ENCODE results near the gene NCOA4. TPM values are rescaled to one million over a fixed set of nuclear protein-coding genes. Genes with fewer than 3 reads are reported as not detected.
"Not testable (repeated sequence)": the region's sequence is repeated elsewhere in the genome, so short reads cannot be mapped to it uniquely, and the experiment has no call there.

Gene NCOA4
- total RNA-seq, 6 experiments from 2014 or later = 124 to 156 (median 144) TPM

GRCh38 chr10:46055771-46056170 lies 25.3 kb upstream of the NCOA4 start:
- Mint-ChIP-seq H3K36me3 (ENCODE audit: low read depth) (0 out of 2 replicates have a peak, but pooled peaks cover 9% of the 10 kb centered on the region), H3K4me3 (no peak overlapping the region), H3K27ac (no peak overlapping the region), H3K27me3 (ENCODE audit: insufficient read depth) (peaks cover 34% of the 10 kb centered on the region), H3K4me1 (ENCODE audit: low read depth) (no peaks in the 10 kb centered on the region), H3K9me3 (peaks cover 5% of the 10 kb centered on the region; the same call in 1 of the 2 replicates)
- no peak for TF ChIP-seq CTCF (IDR thresholded peaks at IDR 0.05)
- no peak for DNase-seq

- DNase-seq = no peak
Observed at GRCh38 chr10:46053534-46054434, 23.4 kb upstream of the NCOA4 start.

GRCh38 chr10:46052791-46053375 lies 22.5 kb upstream of the NCOA4 start:
- Mint-ChIP-seq H3K27me3 (ENCODE audit: insufficient read depth) (peaks cover 40% of the 10 kb centered on the region), H3K4me3 (no peak overlapping the region), H3K36me3 (ENCODE audit: low read depth) (0 out of 2 replicates have a peak, but pooled peaks cover 9% of the 10 kb centered on the region), H3K9me3 (peaks cover 5% of the 10 kb centered on the region; the same call in 1 of the 2 replicates), H3K4me1 (ENCODE audit: low read depth) (no peaks in the 10 kb centered on the region), H3K27ac (no peak overlapping the region)
- TF ChIP-seq CTCF (IDR thresholded peaks at IDR 0.05) = no peak
- no peak for DNase-seq

More at GRCh38 chr10:46053534-46054434, 23.4 kb upstream of the NCOA4 start:
- TF ChIP-seq CTCF (IDR thresholded peaks at IDR 0.05) = no peak
- H3K4me3 Mint-ChIP-seq = no peak overlapping the region
- H3K9me3 Mint-ChIP-seq = peaks cover 5% of the 10 kb centered on the region; the same call in 1 of the 2 replicates
- peaks cover 36% of the 10 kb centered on the region for H3K27me3 Mint-ChIP-seq (ENCODE audit: insufficient read depth)
- no peak overlapping the region for H3K27ac Mint-ChIP-seq
- H3K4me1 Mint-ChIP-seq (ENCODE audit: low read depth) = no peaks in the 10 kb centered on the region
- H3K36me3 Mint-ChIP-seq (ENCODE audit: low read depth) = 0 out of 2 replicates have a peak, but pooled peaks cover 9% of the 10 kb centered on the region

- Mint-ChIP-seq H3K36me3 (ENCODE audit: low read depth) (0 out of 2 replicates have a peak, but pooled peaks cover 5% of the 10 kb centered on the region), H3K9me3 (peaks cover 5% of the 10 kb centered on the region; the same call in 1 of the 2 replicates), H3K4me3 (no peak overlapping the region), H3K27ac (no peak overlapping the region), H3K4me1 (ENCODE audit: low read depth) (no peaks in the 10 kb centered on the region), H3K27me3 (ENCODE audit: insufficient read depth) (peaks cover 41% of the 10 kb centered on the region)
- TF ChIP-seq CTCF (IDR thresholded peaks at IDR 0.05) = no peak
- DNase-seq = no peak
Observed at GRCh38 chr10:46052057-46052790, 21.8 kb upstream of the NCOA4 start.

- Mint-ChIP-seq H3K4me3 (no peak overlapping the region), H3K4me1 (ENCODE audit: low read depth) (no peaks in the 10 kb centered on the region), H3K27me3 (ENCODE audit: insufficient read depth) (peaks cover 45% of the 10 kb centered on the region), H3K9me3 (no peaks in the 10 kb centered on the region), H3K36me3 (ENCODE audit: low read depth) (no peaks in the 10 kb centered on the region), H3K27ac (no peak overlapping the region)
- DNase-seq = no peak
- no peak for TF ChIP-seq CTCF (IDR thresholded peaks at IDR 0.05)
Observed at GRCh38 chr10:46050941-46051623, 20.7 kb upstream of the NCOA4 start.

- not testable (repeated sequence) for H3K4me3 Mint-ChIP-seq; H3K36me3 Mint-ChIP-seq (ENCODE audit: low read depth); H3K27ac Mint-ChIP-seq; H3K4me1 Mint-ChIP-seq (ENCODE audit: low read depth); DNase-seq; H3K9me3 Mint-ChIP-seq
- H3K27me3 Mint-ChIP-seq (ENCODE audit: insufficient read depth) = peaks cover 46% of the 10 kb centered on the region
Observed at GRCh38 chr10:46049497-46049831, 19.0 kb upstream of the NCOA4 start.
